Stimulated activated CD4-positive, alpha-beta T cell treated with anti-CD3 and anti-CD28 coated beads, Interleukin-12 subunit alpha, Interleukin-12 subunit beta, amount 100 ng/mL, for 4 hours (primary cell): ENCODE results near the gene BPIFB2.

ENCODE experiments used
- DNase-seq: peaks from one replicate; pipeline ENCODE4 v3.0.0-alpha.2; 2020

BPIFB2 gene

DNA sequence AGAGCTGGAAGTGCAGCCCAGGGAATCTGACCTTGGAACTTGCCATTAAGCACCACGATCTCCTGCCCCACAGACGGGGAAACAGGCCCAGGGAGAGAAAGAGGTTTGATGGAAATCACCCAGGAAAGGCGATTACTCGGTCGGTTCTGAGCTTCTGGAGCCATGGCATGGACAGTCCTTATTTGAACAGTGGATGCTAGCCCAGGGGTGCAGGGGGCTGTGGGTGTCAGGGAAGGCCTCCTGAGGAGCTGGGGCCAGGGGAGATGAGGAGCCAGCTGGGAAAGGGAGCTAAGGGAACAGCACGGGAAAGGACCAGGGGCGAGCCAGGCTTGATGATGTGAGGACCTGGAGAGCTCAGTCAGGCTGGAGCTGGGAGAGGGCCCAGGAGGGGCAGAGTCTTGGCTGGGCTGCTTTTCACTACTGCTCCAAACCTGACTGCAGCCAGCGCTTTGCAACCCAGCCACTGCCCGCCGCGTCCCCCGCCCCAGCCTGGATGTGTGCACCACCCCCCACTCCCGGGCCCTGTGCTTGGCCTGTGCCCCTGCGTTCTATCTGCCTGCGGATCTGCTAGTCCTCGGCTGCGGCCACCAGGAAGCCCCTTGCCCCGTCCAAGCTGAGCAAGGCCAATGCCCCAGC lies 21.1 kb upstream of the BPIFB2 start:
- no peak for DNase-seq

DNA sequence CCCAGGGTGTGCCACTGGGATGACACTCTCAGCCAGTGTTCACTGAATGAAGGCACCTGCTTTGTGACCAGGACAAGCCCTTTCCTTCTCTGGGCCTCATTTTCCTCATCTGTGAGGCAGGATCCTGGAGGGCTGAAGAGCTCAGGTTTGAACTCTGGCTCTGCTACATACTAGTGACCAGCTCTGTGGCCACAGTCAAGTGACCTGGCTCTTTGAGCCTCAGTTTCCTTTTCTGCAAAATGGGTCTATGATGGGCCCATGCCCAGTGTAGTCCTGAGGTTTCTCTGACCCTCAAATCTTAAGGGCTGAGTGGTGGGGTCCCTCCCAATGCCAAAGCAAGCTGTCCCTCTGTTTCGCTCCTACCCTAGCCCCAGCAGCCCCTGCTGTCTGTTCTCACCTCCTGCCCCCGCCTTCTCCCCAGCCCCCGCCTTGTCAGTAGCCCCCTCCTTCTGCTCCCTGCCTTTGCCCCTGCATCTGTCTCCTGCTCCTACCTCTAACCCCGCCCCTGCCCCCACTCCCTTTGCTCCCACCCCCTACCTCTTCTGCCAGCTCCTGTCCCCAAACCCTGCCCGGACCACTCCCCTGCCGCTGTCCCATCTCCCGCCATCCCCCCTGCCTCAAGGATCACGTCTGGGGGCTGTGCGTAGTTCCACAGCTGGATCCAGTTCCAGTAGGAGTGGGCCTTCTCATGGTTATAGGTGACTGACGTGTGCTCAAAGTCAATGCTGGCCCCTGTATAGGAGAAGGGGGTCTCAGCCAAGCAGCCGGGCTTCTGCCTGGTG lies 20.3 kb upstream of the BPIFB2 start:
- DNase-seq: no peak

DNA sequence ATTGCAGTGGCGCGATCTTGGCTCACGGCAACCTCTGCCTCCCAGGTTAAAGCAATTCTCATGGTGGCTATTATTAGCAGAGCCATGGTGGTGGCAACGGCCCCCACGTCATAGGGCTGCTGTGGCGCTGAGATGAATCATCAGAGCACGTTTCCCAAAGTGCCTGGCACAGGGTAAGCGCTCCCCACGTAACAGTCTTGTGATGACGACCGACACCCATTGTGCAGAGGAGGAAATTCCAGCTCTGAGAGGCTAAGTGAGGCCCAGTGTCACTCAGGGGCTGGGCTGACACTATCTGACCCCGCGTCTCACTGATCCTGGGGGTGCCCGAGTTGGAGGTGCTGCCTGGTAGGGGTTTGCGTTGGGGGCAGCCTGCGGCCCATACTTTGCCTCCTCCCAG lies 19.5 kb upstream of the BPIFB2 start:
- no peak for DNase-seq

DNA sequence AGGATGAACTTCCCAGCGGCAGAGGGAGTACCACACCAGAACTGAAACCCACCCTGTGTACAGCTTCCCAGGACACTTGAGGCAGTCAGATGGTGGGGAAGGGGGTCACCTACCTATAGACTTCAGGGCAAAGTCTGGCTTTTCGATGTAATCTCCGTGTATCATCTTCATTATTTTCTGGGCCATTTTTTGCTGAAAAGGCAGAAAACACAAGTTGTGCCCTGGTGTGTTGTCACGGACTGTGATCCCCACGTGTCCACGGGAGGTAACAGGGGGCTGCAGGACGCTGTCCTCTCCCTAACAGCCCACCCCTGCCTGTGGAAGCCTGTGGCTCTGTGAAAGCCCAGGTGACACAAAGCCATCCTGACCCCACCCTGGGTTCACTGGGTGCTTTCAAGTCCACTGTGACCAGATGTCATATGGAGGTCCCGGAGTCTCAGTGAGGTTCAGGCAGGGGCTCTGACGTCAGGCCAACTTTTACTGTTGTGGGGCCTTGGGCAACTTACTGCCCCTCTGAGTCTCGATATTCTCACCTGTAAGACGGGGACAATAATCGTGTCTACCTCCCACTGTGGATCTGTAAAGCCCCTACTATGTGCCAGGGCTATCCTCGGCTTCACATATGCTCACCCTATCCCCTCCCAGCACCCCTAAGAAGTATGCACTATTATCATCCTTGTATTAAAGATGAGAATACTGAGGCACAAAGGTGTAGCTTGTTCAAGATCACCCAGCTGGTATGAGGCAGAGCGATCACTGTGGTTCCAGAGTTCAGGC lies 17.8 kb upstream of the BPIFB2 start:
- no peak for DNase-seq

DNA sequence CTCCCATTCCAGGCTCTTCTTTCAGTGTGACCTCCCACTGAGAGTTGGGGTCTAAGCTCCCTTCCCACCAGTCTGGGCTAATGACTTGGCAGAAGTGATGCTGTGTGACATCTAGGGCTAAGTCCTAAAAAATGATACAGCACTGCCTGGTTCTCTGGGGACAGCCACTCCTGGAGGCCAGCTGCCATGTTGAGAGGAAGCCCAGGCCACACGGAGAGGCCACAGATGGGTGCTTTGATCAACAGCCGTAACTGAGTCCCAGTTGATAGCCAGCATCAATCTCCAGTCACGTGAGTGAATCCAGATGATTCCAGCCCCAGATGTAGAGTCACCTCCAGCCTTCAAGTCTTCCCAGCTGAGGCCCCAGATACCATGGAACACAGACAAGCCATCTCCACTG lies 17.1 kb upstream of the BPIFB2 start:
- DNase-seq: no peak

DNA sequence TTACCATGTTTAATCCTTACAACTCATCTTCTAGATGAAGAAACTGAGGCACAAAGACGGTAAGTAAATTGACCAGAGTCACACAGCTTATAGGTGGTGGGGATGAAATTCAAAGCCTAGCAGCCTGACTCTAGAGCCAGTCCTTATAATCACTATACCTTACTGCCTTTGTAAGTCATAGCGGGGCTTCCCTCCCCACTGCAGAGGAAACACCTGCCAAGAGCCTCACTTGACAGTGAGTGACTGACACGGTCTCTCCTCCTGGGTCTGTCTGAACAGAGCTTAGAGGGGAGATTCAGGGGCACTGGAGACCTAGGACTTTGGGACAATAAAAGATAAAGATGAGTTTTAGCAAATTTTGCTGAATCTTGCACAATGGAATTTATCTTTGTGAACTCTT lies 16.1 kb upstream of the BPIFB2 start:
- DNase-seq: no peak

DNA sequence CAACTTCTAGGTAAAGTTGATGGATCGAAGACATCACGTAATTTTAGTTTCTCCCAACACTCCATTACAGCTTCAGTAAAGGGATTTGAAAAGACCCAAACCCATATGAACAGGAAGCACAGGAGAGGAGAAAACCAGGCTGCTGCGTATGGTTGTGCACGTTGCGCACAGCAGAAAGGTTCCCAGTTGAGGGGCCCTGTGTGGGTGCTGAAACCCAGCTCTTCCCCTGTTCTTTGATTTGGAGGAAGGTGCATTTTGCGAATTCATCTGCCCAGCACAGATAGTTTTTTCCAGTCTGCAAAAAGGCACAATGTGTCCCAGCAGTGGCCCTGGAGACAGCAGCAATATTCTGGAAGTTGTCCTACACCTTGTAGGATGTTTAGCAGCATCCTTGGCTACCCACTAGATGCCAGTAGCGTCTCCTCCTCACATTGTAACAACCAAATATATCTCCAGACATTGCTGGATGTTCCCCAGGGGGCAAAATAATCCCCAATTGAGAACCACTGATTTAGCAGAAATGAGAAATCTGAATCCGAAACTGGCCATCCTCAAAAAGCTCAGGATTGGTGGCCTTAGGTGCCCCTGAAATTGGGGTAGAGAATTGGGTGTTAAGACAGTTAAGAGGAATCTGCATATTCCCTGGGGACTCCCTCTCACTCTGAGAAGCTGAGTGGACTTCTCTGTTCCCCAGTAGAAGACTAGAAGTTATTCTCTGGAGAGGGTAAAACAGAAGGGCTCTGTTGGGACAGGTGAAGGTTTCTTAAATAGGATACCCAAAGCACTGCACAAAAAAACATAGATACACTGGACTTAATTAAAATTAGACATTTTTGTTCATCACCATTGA lies 15.5 kb upstream of the BPIFB2 start:
- DNase-seq: no peak

DNA sequence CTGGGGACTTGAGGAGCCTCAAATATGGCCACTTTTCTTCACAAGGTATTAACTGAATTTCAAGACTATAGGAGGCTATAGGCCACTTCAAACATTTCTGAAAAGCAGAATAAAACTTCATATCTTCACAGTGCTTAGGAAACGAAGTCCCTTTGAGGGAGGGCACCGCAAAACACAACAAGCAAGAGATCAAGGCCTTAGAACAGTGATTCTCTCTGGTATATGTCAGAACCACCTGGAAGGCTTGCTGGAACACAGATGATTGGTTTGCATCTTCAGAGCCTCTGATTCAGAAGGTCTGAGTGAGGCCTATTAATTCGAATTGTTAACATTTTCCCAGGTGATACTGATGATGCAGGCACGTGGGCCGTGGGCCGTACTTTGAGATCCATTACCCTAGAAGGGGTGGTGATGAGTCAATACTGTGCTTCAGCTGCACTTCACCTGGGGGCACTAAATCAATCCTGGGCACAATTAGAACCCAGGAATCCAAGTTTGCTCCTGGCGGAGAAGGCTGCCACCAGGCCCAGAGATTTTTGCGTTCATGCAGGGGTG lies 13.9 kb upstream of the BPIFB2 start:
- no peak for DNase-seq

DNA sequence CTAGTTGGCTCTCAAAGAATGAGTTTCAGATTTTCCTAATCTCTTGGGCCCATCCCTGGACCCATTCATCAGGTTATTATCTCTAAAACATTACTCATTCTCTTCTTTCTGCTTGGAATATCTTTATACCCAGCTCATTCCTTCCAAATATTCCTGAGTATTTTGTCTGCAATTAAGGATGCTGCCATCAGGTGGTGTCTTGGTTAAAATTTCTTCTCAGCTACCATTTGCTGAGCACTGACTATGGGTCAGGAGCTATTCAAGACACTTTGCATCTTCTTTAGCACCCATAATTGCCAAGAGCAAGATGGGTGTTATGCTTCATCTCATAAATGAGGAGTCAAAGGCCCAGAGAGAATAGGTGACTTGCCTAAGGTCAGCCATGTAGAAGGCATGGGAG lies 11.7 kb upstream of the BPIFB2 start:
- DNase-seq: no peak

DNA sequence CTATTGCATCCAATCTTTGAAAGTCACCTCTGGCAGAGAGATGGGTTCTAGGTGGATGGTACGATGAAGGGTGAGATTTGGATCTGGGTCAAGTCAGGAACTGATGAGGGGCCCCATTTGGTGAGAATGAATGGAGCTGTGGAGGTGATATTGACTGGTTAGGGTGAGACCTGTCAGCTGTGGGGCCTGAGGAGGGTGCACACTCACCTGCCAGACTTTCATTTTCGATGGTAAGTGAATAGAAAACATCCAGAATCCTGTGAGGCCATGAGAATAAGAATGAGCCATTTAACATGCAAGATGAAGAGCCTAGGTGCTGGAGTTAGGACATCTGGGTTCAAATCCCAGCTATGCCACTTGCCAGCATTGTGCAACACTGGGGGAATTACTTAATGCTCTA lies 10.1 kb upstream of the BPIFB2 start:
- no peak for DNase-seq

DNA sequence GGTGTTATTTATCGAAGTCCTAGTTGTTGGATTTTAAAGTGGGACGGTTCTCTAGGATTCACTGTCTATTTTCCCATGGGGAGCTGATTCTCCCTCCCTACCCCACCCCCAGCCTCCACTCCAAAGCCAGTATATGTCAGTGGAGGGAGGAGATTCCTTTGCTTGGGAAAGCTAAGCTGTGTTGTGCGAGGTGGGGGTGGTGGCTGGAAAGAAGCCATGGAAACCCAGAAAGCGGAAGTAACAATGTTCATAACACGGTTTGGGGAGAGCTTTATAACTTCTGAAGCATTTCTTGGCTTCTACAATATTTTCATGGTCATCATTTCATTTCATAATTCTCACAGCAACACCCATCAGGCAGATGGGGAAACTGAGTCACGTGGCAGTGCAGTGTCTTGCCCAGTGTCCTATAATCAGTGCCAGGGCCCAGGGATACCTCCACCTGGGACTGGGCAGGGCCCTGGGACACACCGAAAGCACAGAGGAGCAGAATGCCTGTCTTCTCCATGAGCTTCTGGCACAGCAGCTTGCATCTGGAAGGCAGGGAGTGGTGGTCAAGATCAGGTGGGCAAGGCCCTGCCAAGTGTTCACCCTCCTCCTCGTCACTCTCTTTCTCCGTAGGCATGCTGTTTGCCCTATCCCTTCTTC lies 7.8 kb upstream of the BPIFB2 start:
- DNase-seq: no peak

DNA sequence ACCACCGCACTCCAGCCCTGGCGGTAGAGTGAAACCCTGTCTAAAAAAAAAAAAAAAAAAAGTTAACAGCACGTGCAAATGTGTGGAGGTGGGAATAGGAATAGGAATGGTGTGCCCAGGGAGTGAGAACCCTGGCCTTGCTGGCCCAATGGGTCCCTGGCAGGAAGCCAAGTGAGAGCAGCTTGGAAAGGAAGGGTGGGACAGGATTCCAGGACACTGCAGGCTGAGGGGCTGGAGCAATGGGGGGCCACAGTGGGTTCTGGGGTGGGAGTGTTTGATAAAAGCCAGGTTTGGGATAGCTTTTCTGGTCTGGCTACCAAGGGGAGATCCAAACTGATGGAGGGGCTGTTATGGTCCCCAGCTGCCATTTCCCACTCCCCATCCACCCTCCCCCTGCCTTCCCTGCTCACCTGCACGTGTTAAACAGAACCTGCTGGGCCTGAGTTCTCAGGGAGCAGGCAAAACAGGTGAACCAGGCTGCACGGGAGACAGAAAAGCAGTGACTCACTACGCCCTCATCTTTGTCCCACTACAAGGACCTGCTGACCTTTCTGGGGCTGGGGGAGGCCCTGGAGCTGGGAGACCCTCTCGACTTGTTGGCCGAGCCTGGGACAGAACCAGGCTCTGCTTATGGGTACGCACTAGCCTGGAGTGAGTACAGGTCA lies 6.6 kb upstream of the BPIFB2 start:
- no peak for DNase-seq

DNA sequence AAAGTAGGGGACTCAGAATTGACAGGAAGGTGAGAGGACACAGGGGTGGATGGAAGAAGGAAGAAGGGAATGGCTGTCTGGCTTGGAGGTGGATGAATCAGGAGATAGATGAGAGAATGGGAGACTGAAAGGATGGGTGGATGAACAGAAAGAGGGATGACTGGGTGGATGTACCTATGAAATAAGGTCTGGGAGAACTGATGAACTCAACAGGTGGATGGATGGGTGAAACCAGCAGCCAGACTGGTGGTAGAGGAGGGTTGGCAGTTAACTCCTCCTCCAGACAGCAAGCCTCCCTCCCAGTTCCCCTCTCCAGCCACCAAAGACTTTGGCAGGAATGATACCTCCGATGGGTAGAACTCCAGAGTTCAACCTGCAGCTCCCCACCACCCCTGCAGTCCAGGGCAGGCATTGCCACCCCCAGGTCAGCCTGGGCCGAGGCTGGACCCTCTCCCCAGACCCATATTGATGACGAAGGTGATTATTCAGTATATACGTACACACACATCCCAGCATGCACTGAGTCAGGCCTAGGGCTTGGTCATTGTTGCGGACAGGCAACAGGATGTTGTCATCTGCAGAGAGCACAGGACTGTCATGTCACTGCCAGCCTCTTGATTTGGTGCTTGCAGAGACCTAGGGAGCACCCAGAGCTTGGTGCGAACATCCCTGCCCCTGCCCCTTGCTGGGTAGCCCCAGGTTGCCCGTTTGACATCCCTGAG lies 5.3 kb upstream of the BPIFB2 start:
- DNase-seq: no peak

DNA sequence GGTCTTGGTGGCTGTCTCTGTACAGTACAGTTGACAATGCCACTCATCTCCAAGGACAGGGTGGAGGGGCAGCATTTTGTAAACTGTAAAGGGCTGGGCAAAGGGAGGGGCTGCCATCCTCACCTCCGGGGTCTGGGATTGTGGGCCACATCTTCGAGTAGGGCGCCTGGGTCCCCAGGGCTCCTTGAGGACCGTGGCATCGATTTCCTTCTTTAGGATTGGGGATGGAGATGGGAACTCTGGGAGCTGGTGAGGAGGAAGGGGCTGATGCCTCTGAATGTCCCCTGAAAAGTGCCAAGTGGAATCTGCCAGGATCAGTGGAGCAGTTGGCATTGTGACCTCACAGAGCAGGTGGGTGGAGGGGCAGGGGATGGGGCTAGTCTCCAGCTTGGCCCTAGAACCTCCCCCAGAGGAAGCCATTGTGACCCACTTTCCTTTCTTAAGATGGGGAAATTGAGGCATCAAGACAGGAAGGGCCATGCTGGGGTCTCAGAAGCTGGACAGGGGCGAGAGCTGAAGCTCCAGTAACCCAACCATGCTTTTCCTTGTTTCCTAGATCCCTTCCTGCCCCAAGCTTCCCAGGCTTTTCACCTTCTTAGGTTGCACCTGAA lies 3.3 kb upstream of the BPIFB2 start, which contains the start of gene SUN5:
Gene SUN5 (minus strand): TSS at position 293 of the 611 bp plus-strand sequence. CDS start 93 bp downstream, at position 200.
- no peak for DNase-seq

DNA sequence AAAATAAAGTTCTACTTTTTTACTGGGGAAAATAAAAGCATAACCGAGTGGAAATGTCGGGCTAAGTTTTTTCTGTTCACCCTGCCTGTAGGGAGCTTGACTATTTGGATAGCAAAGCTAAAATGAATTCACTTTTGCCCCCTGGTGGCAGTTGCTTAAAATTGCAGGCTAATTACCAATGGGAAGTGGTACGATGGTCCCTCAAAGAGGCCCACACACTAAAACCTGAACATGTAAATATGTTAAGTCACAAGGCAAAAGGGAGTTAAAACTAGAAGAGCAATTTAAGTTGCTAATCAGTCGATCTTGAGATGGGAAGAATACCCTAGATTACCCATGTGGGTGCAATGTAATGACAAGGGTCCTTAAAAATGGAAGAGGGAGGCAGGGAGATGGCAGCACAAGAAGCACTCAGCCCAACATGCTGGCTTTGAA lies 2.4 kb upstream of the BPIFB2 start:
- DNase-seq: no peak

DNA sequence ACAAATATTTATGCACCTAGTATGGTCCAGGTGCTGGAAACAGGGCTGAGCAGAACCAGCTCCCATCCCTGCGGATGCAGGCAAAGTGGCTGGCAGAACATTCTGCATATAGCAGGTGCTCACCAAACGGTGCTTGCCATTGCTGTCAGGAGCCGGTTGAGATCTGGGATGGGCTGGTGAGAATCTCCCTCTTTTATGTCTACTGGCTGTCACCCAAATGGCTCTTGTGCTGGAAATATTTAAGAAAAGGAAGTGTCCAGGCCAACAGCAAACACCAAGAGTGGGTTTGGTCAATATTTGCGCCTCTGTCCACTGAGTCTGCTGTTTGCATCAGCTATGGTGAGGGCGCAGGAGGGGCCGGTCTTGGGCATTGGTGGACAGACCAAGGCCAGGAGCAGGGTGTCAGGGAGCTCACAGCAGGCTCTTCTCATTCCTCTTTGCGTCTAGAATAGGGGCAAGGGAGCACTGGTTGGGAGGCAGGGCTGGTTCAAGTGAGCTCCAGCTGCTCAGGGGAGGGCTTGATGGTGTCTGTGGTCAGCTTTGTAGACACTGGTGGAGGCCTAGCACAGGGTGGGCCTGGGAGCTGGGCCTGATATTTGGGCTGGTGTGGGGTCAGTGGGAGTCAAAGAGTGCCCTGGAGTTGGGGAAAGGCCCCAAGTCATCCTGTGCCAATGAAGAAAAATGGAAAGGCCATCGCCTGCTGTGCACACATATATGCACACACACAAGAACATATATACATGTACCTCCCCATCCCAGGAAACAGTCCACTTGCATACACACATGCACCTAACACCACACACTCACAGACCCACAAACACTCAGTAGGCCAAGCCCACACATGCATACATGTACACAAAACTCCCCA lies 1.4 kb upstream of the BPIFB2 start:
- DNase-seq: no peak

DNA sequence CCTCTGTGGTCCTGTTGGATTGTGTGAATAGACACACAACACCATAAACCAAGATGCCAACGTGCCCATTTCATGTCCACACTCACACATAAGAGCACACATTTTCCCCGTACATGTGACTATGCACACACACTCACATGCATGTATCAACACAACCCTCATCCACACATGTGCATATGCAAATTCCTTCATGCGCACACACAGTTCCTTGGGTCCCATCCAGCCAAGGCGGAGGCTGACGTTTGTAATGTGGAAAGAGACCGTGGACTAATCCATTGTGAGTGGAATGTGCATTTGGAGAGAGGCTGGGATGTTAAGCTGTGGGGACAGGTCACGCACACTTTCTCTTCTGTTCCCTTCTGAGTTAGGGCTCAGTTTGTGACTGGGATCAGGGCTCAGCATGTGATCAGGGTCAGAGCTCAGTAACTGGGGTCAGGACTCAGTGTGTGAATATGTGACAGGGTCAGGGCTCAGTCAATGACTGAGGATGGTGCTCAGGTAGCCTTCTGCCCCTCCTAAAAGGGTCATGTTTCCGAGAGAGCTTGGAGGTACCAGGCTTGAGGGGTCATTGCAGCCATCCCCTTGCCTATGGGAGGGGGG lies 628 bp upstream of the BPIFB2 start:
- no peak for DNase-seq

DNA sequence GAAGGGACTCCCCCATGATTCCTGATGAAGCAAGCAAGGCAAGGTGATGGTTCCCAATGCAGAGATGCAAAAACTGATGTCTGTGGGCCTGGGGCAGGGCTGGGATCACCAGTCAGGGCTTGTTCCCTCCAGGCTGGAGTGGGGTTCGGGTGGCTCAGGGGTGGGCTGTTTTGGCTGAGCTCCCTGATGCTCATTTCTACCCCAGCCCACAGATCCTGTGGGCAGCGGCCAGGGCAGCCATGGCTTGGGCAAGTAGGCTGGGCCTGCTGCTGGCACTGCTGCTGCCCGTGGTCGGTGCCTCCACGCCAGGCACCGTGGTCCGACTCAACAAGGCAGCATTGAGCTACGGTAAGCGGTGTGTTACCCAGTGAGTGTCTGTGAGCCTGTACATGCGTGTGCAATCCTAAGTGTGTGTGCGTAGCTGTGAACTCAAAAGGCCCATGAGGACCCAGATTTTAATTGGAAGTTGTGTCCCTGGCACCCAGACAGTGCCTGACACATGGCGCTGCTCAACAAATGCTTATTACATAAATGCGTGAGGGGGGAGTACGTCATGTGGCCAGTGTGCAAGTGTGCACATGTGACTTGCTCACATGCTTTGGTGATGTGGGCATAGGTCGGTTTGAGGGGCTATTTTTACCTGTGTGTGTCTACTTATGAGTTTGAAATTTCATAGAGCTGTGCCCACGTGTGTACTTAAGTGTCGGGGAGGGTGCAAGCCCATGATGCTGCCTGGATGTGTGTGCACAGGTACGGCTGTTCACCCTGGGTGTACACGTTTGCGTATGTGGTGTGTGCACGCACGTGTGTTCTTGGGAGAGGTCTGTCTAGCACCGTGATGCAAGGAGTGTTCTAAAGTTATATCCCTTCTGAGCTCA lies 1.1 kb downstream of the BPIFB2 start:
- DNase-seq: no peak
